Esophagus mucosa (tissue), 1 donor: ENCODE data around the gene TSPAN31. TPM values are rescaled to one million over a fixed set of nuclear protein-coding genes. Genes with fewer than 3 reads are reported as not detected.
A peak's percentile ranks its signal among the peaks of the same experiment; 100 is the strongest.

ENCODE experiments used
- ATAC-seq: fragments of 200-7000 bp; cut with Tn5 transposase; one replicate; pipeline ENCODE4 v1.9.1; 2020
- total RNA-seq: library from RNA; stranded (reverse); gene quantifications from one replicate; pipeline ENCODE4 v1.2.4, GENCODE V29; 2023
- donor health status: DM: yes; HTN: yes; CAD: no.

TSPAN31 gene
- total RNA-seq, 1 donor from 2014 or later, result 22.6 TPM

GRCh38 chr12:57753756-57754337 lies 9.0 kb downstream of the TSPAN31 start:
- ATAC-seq, result no peak

- peak; percentile 63 for ATAC-seq
These were observed 9.8 kb downstream of the TSPAN31 start, which contains the start of gene MARCHF9 for GRCh38 chr12:57754411-57755193. MARCHF9 (plus strand) TSS chr12:57755103; CDS start chr12:57755529, 426 bp downstream.

GRCh38 chr12:57755194-57755453 lies 10.3 kb downstream of the TSPAN31 start:
- ATAC-seq, result no peak

GRCh38 chr12:57755454-57756372 lies 10.9 kb downstream of the TSPAN31 start:
- no peak for ATAC-seq

- no peak for ATAC-seq
These were observed 11.8 kb downstream of the TSPAN31 start for GRCh38 chr12:57756406-57757341.

- no peak for ATAC-seq
These were observed 12.9 kb downstream of the TSPAN31 start for GRCh38 chr12:57757771-57758170.

- ATAC-seq, result no peak
These were observed 13.9 kb downstream of the TSPAN31 start for GRCh38 chr12:57758552-57759359.

GRCh38 chr12:57759360-57759980 lies 14.6 kb downstream of the TSPAN31 start:
- ATAC-seq, result no peak

GRCh38 chr12:57760347-57760982 lies 15.6 kb downstream of the TSPAN31 start:
- ATAC-seq, result no peak

- ATAC-seq, result no peak
These were observed 16.7 kb downstream of the TSPAN31 start for GRCh38 chr12:57761391-57761998.

GRCh38 chr12:57762463-57762862 lies 17.6 kb downstream of the TSPAN31 start:
- ATAC-seq, result no peak

- ATAC-seq, result no peak
These were observed 19.2 kb downstream of the TSPAN31 start for GRCh38 chr12:57763881-57764661.

- ATAC-seq, result peak; percentile 5
These were observed 19.8 kb downstream of the TSPAN31 start for GRCh38 chr12:57764662-57765002.

- peak; percentile 60 for ATAC-seq
These were observed 20.3 kb downstream of the TSPAN31 start for GRCh38 chr12:57765003-57765697.

GRCh38 chr12:57765698-57766463 lies 21.0 kb downstream of the TSPAN31 start:
- peak; percentile 21 for ATAC-seq

GRCh38 chr12:57766464-57767304 lies 21.8 kb downstream of the TSPAN31 start, which contains the start of gene CYP27B1:
CYP27B1 (minus strand) TSS chr12:57767078; CDS start chr12:57767041, 37 bp downstream.
- ATAC-seq, result peak; percentile 3

- no peak for ATAC-seq
These were observed 22.5 kb downstream of the TSPAN31 start for GRCh38 chr12:57767305-57767698.
